ENCODE data around the gene LEMD2. TPM values are rescaled to one million over a fixed set of nuclear protein-coding genes. Genes with fewer than 3 reads are reported as not detected.

LEMD2 gene
- polyA plus RNA-seq, 1 of the 3 experiments (the other 2 are of a cell fraction): 56.5 TPM

GRCh38 chr6:33776764-33777163 lies 12.2 kb downstream of the LEMD2 start:
- no peak for TF ChIP-seq RFX5 (IDR thresholded peaks at IDR 0.05; ENCODE audit: low read length)
- no peak for TF ChIP-seq TAF1 (IDR thresholded peaks at IDR 0.05; ENCODE audit: borderline replicate concordance, low read depth, low read length)
- no peak for TF ChIP-seq EZH2phosphoT487 (IDR thresholded peaks at IDR 0.05; ENCODE audit: borderline replicate concordance, low read depth)
- TF ChIP-seq MEF2A (IDR thresholded peaks at IDR 0.05; ENCODE audit: borderline replicate concordance, low read depth): no peak
- no peak for TF ChIP-seq GABPA (IDR thresholded peaks at IDR 0.05; ENCODE audit: low read depth)
- Histone ChIP-seq H3K4me1 (ENCODE audit: control insufficient read depth in 1 of 2, insufficient read depth in 2 of 2, low read depth in 1 of 2, low read length in 1 of 2) (peaks cover 23 to 27% of the 10 kb centered on the region in 2 experiments), H3K4me2 (no peak overlapping the region), H3K9ac (no peak overlapping the region), H3K27me3 (ENCODE audit: insufficient read depth) (no peaks in the 10 kb centered on the region), H2AFZ (ENCODE audit: low read depth) (no peak overlapping the region), H3K9me3 (no peaks in the 10 kb centered on the region), H3K4me3 (ENCODE audit: low read depth in 2 of 2, low read length in 1 of 2) (no peak overlapping the region), H3K27ac (ENCODE audit: low read depth in 2 of 2, low read length in 1 of 2) (no peak overlapping the region), H3K36me3 (replicated peaks in 1 of 2; ENCODE audit: control insufficient read depth in 1 of 2, insufficient read depth in 2 of 2, low read length in 1 of 2) (peaks cover 67 to 79% of the 10 kb centered on the region in 2 experiments), H3K79me2 (ENCODE audit: insufficient read depth) (peaks cover 7% of the 10 kb centered on the region; the same call in 1 of the 2 replicates), H3F3A (replicated peaks; ENCODE audit: insufficient read depth) (peaks cover 36% of the 10 kb centered on the region), H3K9me2 (no peaks in the 10 kb centered on the region), H4K20me1 (ENCODE audit: insufficient read depth) (no peaks in the 10 kb centered on the region; the same call in 1 of the 2 replicates)
- WGBS (ENCODE audit: low lambda C conversion rate): 100% methylated on average over 4 of the region's 13 CpGs
- ChIA-PET CTCF (interaction anchor here (0.7 to 5.7 kb wide), 6 partner anchors 8 to 378 kb away, joined by 3 to 63 read pairs (median 4); no protein-coding TSS in a partner anchor), POLR2A (interaction anchor here (0.9 to 1.1 kb wide), 2 partner anchors 12 to 67 kb away, joined by 3 to 4 read pairs; partner anchors contain the start of gene LEMD2)
- DNase-seq: no peak

- DNase-seq: no peak
- no peak overlapping the region for H3K27ac ChIP-seq (ENCODE audit: low read depth in 2 of 2, low read length in 1 of 2)
- no peaks in the 10 kb centered on the region for H3K9me2 ChIP-seq
- H3K9me3 ChIP-seq: no peaks in the 10 kb centered on the region
- H3K9ac ChIP-seq: no peak overlapping the region
- peaks cover 67 to 79% of the 10 kb centered on the region in 2 experiments for H3K36me3 ChIP-seq (replicated peaks in 1 of 2; ENCODE audit: control insufficient read depth in 1 of 2, insufficient read depth in 2 of 2, low read length in 1 of 2)
- H3K4me3 ChIP-seq (ENCODE audit: low read depth in 2 of 2, low read length in 1 of 2): no peak overlapping the region
- TF ChIP-seq RFX5 (IDR thresholded peaks at IDR 0.05; ENCODE audit: low read length) (no peak), CHD2 (IDR thresholded peaks at IDR 0.05; ENCODE audit: low read length, partially characterized antibody) (no peak), CTCF (IDR thresholded peaks at IDR 0.05) (no peak), TAF1 (IDR thresholded peaks at IDR 0.05; ENCODE audit: borderline replicate concordance, low read depth, low read length) (no peak), RCOR1 (IDR thresholded peaks at IDR 0.05; ENCODE audit: low read length) (no peak), RXRA (IDR thresholded peaks at IDR 0.05; ENCODE audit: borderline replicate concordance, low read depth) (no peak)
- peaks cover 36% of the 10 kb centered on the region for H3F3A ChIP-seq (replicated peaks; ENCODE audit: insufficient read depth)
- ChIA-PET POLR2A (interaction anchor here (0.9 to 1.1 kb wide), 2 partner anchors 13 to 67 kb away, joined by 3 to 4 read pairs; partner anchors contain the start of gene LEMD2), CTCF (interaction anchor here (0.7 to 4.4 kb wide), 7 partner anchors 9 to 379 kb away, joined by 3 to 28 read pairs (median 3); no protein-coding TSS in a partner anchor)
- WGBS (ENCODE audit: low lambda C conversion rate): 80% methylated on average over 3 of the region's 4 CpGs
- H4K20me1 ChIP-seq (ENCODE audit: insufficient read depth): no peaks in the 10 kb centered on the region; the same call in 1 of the 2 replicates
- H2AFZ ChIP-seq (ENCODE audit: low read depth): no peak overlapping the region
- no peak overlapping the region for H3K4me2 ChIP-seq
- H3K79me2 ChIP-seq (ENCODE audit: insufficient read depth): peaks cover 7% of the 10 kb centered on the region; the same call in 1 of the 2 replicates
- no peaks in the 10 kb centered on the region for H3K27me3 ChIP-seq (ENCODE audit: insufficient read depth)
- H3K4me1 ChIP-seq (ENCODE audit: control insufficient read depth in 1 of 2, insufficient read depth in 2 of 2, low read depth in 1 of 2, low read length in 1 of 2): peaks cover 19 to 28% of the 10 kb centered on the region in 2 experiments
Measured at GRCh38 chr6:33776186-33776585, 12.7 kb downstream of the LEMD2 start.
